ENCODE measurements around the gene ENPP4.

DNA sequence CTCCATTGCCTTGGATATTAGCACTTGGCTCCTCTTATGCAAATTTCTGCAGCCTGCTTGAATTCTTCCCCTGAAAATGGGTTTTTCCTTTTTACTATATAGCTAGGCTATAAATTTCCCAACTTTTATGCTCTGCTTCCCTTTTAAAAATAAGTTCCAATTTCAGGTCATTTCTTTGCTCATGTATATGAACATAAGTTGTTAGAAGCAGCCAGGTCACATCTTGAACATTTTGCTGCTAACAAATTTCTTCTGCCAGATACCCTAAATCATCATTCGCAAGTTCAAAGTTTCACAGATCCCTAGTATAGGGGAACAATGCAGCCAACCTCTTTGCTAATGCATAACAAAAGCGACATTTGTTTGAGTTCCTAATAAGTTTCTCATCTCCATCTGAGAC is 34.5 kb upstream of the ENPP4 start:
- TF ChIP-seq CTCF (IDR thresholded peaks at IDR 0.05; ENCODE audit: low read depth, low read length) (no peak), MYC (IDR thresholded peaks at IDR 0.05; ENCODE audit: low read depth, low read length) (no peak)
- TF ChIP-seq, protein P1, sequence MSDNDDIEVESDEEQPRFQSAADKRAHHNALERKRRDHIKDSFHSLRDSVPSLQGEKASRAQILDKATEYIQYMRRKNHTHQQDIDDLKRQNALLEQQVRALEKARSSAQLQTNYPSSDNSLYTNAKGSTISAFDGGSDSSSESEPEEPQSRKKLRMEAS (IDR thresholded peaks at IDR 0.05; ENCODE audit: low read depth, low read length), result no peak

Data from NB4 (cell line).